ENCODE measurements around the gene GNPTG.

GNPTG gene

DNA sequence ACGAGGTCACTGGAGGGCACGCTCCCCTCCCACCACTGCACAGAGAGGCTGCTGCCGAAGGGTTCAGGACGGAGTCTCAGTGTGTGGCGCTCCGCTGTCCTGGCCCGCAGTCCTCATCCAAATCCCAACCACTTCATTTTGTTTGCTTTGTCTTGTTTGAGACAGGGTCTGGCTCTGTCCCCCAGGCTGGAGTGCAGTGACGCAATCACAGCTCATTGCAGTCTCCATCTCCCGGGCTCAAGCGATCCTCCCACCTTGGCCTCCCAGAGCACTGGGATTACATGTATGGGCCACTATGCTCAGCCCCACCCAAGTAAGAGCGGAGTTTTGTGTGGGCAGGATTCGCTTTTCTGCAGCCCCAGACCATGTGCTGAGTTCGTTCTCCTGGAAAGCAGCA lies 50.0 kb downstream of the GNPTG start:
- DNase-seq, result no peak

- DNase-seq, result no peak
These were observed 51.3 kb downstream of the GNPTG start for GRCh38 chr16:1403036-1403435.

DNA sequence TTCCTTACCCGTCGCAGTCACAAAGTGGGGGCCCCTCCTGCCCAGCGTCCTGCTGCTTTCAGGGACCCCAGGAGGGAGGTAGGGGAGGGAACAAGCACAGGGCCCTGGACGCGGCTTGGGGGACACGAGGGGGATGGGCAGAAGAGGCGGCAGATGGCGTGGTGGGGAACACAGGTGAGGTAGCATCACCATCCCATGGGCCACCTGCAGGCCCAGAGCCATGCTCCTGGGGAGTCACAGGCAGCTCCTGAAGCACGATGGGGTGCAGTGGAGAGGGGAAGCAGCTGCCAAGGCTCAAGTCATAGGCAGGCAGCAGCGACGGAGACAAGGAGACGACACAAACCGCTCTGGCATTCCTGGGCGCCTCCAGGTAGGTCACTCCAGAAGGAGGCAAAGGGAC lies 52.0 kb downstream of the GNPTG start:
- no peak for DNase-seq

DNA sequence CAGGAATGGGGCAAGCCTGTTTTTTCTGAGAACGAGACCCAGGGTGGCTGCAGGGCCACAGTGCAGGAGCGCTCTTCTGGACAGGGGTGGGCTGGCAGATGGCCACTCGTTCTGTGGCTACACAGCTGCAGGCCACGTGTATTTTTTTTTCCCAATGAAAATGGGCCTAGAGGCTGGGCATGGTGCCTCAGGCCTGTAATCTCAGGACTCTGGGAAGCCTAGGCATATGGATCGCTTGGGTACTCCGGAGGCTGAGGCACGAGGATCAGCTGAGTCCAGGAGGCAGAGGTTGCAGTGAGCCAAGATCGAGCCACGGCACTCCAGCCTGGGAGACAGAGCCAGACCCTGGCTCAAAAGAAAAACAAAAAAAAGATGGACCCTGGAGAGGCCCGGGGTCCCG lies 56.0 kb downstream of the GNPTG start:
- DNase-seq, result no peak

DNA sequence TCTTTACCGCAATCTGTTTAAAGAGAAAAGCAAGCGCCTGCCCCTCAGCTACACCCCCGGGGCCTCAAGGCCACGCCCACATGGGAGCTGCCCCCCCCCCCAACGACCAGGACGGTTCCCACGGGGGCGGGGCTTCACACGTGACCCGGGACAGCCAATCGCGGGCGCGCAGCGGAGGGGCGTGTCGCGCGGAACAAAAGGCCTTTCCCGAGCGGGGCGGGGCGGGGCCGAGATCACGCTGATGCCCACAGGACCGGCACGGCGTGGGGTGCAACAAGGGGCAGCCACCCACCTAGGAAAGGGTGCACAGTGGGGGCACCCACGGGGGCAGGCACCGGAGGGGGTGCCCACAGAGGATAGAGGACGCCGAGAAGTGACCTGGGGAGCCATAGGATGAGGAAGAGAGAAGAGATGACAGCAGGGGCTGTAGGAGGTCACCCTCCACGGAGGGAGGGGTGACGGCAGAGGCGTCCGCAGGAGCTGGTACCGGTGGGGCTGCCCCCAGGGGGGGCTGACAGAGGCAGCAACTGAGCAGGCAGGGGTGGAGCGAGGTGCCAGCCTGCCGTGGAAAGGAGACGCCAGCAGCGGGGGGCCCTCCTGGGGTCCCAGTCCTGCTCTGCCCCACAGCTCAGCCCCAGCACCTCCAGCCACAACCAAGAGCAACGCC lies 56.6 kb downstream of the GNPTG start:
- DNase-seq, result peak; percentile 61

GRCh38 chr16:1412847-1413246 lies 61.1 kb downstream of the GNPTG start:
- DNase-seq, result no peak

Measured in NCI-H526 treated with DMSO at 0.1 percent for 48 hours (cell line).